ENCODE results near the gene VAT1. TPM values are rescaled to one million over a fixed set of nuclear protein-coding genes. Genes with fewer than 3 reads are reported as not detected.
"Not testable (repeated sequence)": the region's sequence is repeated elsewhere in the genome, so short reads cannot be mapped to it uniquely, and the experiment has no call there.

Gene VAT1
- 90.5 TPM for total RNA-seq
- long read RNA-seq, transcript VAT1-201 (6 exons, 2,734 nt) = major isoform, 79 of 91 reads
- long read RNA-seq, partial matches to known transcripts = 3 of 91 reads
- long read RNA-seq, other reads (novel, unspliced or antisense) = 9 of 91 reads

GRCh38 chr17:43021741-43022512 lies at the start of gene VAT1:
VAT1 (minus strand) TSS chr17:43022385; CDS start chr17:43022322, 63 bp downstream.
- intact Hi-C loops (cut with DNase I) = loop anchor here (10.0 kb wide), 1 partner anchor 313 kb away; no protein-coding TSS in a partner anchor

DNA sequence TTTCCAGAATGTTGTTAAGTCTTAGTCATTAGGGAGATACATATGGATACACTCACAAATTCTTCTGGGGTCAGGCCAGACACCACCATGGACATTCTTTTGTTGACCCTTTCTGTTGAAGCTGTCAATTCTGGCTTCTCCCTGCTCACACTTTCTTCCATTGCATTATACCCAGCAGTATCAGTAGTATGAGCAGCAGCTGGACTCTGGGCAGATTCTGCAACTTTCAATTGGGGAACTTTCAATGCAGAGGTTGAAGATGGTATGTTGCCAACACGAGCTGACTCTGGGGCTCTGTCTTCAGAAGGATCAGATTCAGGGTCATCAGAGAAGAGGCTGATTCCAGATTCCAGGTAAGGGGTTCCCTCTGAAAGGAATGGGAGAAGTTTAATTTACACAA lies 48.7 kb upstream of the VAT1 start:
- no peak for ATAC-seq
- intact Hi-C loops (cut with DNase I) = no loop called here

More at GRCh38 chr17:43021741-43022512, at the start of gene VAT1:
- DNase-seq (ENCODE audit: missing footprints) = peak; percentile 92
- peak; percentile 86 for ATAC-seq

GRCh38 chr17:43070257-43070656 lies 48.1 kb upstream of the VAT1 start:
- intact Hi-C loops (cut with DNase I) = no loop called here
- DNase-seq (ENCODE audit: missing footprints) (no peak), ATAC-seq (no peak)

More for the DNA sequence above, 48.7 kb upstream of the VAT1 start:
- DNase-seq (ENCODE audit: missing footprints) = no peak

DNA sequence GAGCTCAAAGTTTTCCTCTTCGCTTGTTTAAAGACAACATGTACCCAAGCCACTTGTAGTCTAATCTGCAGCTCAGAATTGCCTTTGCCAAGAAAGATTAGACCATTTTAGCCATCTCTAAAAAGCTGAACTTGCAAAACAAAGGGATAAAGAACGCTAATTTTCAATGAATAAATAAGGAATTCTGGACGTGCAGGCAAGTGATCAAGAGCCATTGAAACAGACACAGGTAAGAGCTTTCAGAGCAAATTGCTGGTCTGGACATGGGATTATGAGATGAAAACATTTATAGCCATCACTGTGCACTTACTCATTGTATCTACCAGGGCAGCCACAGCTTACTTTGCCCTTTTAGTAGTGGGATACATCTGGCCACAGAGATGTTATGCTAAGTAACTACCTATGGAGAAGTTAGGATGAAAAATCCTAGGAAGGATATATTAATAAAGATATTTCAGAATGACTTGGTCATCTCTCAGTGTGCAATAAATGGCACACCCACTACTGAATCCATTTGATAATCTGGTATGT lies 47.2 kb upstream of the VAT1 start:
- ATAC-seq (peak; percentile 70), DNase-seq (ENCODE audit: missing footprints) (no peak)
- intact Hi-C loops (cut with DNase I) = no loop called here

DNA sequence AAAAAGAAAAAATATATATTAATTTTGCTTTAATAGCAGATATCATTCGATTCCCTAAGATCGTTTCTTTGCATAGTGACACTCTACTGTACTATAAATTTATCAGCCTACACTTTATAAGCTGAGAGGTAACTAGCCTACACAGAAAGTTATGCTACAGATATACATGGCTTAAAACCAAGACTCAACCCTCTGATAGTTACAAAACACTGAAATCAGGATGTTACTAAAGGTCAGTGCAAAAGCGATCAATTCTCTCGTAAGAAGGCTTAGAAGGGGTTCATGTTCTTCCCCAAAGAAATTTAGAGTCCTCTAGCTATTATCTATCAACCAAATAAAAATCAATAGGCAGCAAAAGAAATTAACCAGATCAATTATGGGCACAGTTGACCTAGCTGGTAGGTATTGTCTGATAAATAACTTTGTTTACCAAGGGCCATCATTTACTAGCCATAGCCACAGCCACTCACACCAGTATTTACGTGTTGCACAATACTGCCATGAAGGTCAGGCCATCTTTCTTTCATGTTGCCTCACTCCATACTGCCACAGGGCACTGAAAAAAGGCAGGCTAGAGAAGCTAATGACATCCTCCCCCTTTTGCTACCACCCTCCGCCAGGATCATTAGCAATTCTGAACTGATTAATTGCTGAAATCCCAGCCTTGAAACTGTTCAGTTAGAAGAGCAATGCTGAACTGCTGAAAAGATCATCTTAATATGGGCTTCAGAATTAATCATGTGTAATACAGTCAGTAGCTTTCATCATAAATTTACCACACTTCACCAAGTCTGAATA lies 46.6 kb upstream of the VAT1 start:
- ATAC-seq = peak; percentile 72
- DNase-seq (ENCODE audit: missing footprints) = no peak
- intact Hi-C loops (cut with DNase I) = no loop called here

GRCh38 chr17:43062984-43063638 lies 40.9 kb upstream of the VAT1 start:
- DNase-seq (ENCODE audit: missing footprints) (no peak), ATAC-seq (no peak)
- intact Hi-C loops (cut with DNase I) = no loop called here

DNA sequence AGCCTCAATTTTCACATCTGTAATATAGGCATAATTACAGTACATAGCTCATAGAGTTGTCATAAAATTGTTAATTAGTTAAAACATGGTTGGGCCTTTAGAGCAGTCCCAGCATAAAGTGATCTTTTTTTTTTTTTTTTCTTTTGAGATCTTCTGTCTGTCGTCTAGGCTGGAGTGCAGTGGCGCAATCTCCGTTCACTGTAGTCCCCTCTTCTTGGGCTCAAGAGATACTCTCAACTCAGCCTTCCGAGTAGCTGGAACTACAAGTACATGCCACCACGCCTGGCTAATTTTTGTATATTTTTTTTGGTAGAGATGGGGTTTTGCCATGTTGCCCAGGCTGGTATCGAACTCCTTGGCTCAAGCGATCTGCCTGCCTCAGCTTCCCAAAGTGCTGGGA lies 33.9 kb upstream of the VAT1 start:
- intact Hi-C loops (cut with DNase I) = no loop called here
- ATAC-seq (no peak), DNase-seq (ENCODE audit: missing footprints) (no peak)

DNA sequence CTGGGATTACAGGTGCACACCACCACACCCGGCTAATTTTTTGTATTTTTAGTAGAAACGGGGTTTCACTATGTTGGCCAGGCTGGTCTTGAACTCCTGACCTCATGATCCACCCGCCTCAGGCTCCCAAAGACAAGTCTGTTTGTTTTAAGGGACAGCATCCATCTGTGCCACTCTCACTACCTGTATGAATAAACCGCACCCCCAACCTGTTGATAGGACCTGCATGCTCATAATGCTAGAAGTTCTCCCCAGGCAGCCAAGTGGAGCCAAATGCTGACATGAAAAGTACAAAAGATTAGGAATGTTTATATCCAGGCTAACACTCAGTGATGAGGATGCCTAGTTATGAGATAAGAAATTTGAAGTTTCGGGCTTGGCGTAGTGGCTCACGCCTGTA lies 30.8 kb upstream of the VAT1 start:
- ATAC-seq; DNase-seq (ENCODE audit: missing footprints); intact Hi-C loops (cut with DNase I): not testable (repeated sequence)

DNA sequence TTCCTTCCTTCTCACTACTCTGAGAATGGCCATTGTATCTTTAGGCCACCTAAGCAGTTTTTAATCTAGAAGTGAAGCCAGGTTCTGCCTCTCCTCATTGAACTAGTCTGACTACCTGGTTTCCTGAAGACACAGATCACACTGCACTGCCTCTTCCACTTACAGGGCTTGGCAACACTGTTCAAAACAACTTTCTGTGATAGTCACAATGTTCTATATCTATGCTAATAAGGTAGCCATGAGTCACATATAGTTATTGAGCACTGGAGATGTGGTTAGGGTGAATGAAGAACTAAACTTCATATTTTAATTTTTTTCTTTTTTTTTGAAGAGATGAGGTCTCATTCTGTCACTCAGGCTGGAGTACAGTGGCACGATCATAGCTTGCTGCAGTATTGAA lies 29.8 kb upstream of the VAT1 start:
- DNase-seq (ENCODE audit: missing footprints) = no peak
- ATAC-seq = no peak
- intact Hi-C loops (cut with DNase I) = no loop called here

DNA sequence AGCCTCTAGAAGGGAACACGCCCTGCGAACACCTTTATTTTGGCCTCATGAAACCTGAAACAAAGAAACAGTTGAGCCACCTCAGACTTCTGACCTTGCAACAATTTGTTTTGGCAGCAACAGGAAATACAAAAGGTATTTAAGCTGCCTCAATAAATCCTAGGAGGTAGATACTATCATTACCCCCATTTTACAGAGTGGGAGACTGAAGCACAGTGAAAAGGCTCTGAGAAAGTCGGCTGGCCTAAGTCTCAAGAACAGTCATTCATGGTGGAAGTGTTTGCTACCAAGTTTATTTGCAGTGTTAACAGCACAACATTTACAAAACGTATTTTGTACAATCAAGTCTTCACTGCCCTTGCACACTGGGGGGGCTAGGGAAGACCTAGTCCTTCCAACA lies 21.8 kb upstream of the VAT1 start:
- DNase-seq (ENCODE audit: missing footprints) (no peak), ATAC-seq (no peak)
- intact Hi-C loops (cut with DNase I) = no loop called here

DNA sequence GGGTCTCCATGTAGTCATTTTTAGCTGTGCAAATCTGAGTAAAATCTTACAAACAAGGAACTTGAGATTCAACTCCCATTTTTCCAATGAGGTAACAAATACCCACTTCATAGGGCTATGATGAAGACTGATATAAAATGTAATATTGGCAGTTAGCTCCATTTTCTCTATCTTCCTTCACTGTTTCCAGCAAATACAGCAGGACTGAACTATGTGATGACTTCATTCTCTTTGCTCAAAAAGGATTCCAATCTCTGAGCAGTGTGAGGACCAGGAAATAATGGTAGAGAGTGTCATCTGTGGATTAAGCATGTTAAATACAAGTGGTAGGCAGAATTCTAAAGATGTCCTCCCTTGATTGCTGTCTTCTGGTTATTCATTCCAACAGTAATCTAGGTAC lies 21.1 kb upstream of the VAT1 start:
- DNase-seq (ENCODE audit: missing footprints) (no peak), ATAC-seq (no peak)
- intact Hi-C loops (cut with DNase I) = no loop called here

GRCh38 chr17:43042025-43042628 lies 19.9 kb upstream of the VAT1 start:
- DNase-seq (ENCODE audit: missing footprints) (no peak), ATAC-seq (no peak)
- intact Hi-C loops (cut with DNase I) = no loop called here

GRCh38 chr17:43040655-43041054 lies 18.5 kb upstream of the VAT1 start:
- intact Hi-C loops (cut with DNase I) = no loop called here
- no peak for DNase-seq (ENCODE audit: missing footprints)

DNA sequence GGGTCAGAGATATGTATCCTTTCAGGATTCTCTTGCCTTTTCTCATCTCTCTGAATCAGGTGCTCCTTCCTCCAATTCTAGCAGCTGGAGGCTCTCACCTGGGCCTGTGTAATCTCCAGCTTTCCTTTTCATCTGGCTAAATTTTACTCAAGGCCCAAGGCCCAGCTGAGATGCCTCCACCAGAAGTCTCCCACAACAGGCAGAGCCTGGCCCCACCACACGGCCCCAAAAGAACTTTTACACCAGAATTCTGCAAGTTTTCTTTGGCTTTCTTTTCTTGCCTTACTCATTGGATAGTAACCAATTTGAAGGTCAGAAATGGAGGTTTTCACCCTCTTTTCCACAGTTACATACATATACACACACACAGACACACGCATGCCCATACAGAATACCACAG lies 17.5 kb upstream of the VAT1 start:
- ATAC-seq (no peak), DNase-seq (ENCODE audit: missing footprints) (no peak)
- intact Hi-C loops (cut with DNase I) = no loop called here

More at GRCh38 chr17:43040655-43041054, 18.5 kb upstream of the VAT1 start:
- ATAC-seq = no peak

GRCh38 chr17:43034894-43035293 lies 12.7 kb upstream of the VAT1 start:
- intact Hi-C loops (cut with DNase I) = no loop called here
- DNase-seq (ENCODE audit: missing footprints) (no peak), ATAC-seq (no peak)

DNA sequence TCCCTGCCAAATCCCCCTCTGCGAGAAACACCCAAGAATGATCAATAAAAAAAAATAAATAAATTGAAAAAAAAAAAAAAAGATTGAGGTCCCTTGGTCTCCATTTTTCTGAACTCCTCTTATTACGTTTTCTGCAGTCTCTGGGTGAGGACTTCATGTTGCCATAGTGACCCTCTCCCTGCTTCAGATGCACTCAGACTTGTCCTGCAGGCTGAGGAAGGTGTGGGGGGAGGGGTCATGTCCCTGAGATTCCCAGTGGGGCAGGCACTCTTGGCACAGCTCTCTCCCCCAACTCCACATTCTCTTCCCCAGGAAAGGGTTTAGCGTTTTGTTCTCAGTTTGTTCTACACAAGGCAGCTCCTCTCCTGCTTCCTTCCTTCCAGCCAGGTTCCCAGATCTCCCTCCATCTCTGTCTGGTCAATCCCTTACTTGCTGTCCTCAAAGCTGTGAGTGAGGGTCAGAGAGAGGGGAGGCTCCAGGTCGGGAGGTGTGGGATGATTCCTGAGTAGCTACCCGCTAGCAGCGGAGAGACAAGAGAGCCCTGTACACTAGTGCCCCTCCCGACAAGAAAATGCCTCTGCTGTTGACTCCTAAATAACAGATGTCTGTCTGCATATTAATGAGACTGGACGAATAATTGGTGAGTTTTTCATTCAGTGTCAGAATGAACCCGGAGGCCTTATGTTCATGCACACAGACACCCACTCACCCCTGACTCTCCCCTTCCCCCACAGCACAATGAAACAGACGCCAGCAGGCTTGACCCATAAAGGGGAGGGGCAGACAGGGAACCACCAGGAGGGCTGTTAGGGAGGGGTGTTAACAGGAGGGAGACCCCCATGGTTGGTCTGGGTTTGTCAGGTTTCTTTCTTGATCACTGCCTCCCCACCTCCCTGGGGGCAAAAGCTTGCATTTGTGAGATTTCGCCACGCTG lies 12.0 kb upstream of the VAT1 start:
- ATAC-seq (no peak), DNase-seq (ENCODE audit: missing footprints) (no peak)
- intact Hi-C loops (cut with DNase I) = no loop called here

DNA sequence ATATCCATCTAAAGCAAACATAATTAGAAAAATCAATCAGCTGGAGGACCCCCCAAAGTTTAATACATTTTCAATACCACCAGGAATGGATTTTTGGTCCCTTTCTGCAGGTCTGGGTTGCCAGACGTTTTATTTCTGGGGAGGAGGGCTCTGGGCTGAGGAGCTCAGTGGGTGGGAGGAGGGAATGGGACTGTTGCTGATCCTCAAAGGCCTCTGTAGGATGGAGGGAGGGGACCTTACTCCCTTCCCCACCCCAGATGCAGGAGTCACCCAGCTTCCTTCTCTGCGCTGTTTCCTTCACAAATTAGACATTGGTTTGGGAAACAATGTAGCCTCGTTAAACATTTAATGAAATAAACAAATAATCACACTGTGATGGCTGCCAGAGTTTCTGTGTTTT lies 9.5 kb upstream of the VAT1 start:
- DNase-seq (ENCODE audit: missing footprints) (no peak), ATAC-seq (no peak)
- intact Hi-C loops (cut with DNase I) = no loop called here

Data from Right ventricle myocardium inferior (tissue), 1 donor.